NCI-H510A (cell line): Measurements from ENCODE around the gene GLP1R.
A peak's percentile ranks its signal among the peaks of the same experiment; 100 is the strongest.

Experiments
- DNase-seq: peaks from one replicate; lab custom pipeline; 2025; lab: John Stamatoyannopoulos, UW

The GLP1R gene

DNA sequence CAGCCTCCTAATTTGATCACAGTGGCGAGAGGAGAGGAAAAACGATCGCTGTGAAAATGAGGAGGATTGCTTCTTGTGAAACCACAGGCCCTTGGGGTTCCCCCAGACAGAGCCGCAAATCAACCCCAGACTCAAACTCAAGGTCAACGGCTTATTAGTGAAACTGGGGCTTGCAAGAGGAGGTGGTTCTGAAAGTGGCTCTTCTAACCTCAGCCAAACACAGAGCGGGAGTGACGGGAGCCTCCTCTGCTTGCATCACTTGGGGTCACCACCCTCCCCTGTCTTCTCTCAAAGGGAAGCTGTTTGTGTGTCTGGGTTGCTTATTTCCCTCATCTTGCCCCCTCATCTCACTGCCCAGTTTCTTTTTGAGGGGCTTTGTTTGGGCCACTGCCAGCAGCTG is 37.7 kb downstream of the GLP1R start:
- no peak for DNase-seq

DNA sequence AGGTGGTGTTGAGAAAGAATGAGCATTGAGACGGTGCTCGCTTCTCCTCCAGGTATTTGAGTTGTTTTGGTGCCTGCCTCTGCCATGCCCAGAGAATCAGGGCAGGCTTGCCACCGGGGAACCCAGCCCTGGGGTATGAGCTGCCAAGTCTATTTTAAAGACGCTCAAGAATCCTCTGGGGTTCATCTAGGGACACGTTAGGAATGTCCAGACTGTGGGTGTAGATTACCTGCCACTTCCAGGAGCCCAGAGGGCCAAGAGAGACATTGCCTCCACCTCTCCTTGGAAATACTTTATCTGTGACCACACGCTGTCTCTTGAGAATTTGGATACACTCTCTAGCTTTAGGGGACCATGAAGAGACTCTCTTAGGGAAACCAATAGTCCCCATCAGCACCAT is 38.1 kb downstream of the GLP1R start:
- no peak for DNase-seq

DNA sequence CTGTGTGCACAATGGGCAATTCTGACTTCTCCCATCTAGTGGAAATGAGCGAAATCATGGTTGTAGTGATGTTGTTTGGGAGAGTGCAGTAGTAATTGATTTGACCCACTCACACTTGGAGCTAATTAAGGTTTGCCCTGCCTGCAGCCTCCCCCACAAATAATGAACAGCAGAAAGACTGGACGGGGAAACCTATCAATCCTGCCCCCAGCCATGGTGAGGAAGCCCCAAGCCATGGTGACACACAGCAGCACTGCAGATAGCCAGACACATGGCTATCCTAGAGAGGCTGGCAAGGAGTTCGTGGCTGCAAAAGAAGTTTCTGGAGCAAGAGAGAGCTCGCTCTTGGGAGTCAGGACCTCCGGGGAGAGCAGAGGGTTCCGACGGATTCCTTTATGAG is 38.6 kb downstream of the GLP1R start:
- no peak for DNase-seq

DNA sequence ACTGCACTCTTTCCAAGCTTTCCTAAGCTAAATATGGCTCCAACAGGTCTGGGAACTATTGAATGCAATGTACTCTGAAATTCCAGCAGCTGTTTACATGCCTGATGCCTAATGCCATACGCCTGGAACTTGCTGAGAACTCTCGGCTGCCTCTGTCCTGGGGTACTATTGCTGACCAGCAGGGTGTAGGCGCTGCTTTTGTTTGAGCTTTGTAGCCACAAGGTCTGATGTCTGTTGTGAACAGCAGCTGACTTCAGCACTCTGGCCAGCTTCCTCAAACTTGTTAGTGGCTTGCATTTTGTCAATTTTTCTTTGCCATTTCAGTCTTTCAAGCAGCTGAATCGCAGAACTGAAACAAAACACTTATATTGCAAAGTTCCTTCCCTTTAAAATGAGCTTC is 39.8 kb downstream of the GLP1R start:
- no peak for DNase-seq

DNA sequence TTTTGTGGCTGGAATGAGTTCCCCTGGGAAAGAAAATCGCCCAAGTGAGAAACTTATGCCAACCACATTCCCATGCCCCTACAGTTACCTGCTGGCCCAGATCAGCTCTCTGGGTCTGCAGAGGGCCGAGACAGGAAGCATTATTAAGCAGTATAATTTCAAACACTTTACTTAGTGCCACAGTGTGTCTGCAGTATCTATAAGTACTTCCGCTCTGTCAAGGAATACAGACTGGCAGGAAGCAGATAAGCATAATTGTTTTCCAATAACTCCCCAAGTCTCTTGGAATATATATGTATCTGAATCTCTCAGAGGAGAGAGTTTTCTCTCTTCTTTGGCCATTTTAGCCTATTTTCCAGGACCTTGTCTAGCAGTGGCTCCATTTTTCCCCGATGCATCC is 41.5 kb downstream of the GLP1R start:
- DNase-seq = no peak

DNA sequence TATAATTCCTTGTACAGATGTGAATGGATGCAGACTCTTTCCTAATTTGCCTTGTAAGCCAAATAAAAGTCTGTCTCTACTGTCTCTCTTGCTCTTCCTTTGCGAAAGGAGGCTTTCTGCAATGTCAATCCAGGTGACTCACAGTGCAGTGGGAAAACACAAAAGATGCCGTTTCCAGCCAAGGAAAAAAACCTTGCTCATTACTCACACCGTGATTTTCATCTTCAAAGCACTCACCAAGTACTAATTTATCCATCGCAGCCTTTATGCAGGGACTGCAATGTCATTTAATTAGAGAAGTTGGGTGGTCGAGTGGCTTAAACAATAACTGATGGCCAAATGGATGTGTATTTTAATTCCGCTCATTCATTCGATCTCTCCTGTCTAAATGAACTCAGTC is 42.6 kb downstream of the GLP1R start:
- no peak for DNase-seq

DNA sequence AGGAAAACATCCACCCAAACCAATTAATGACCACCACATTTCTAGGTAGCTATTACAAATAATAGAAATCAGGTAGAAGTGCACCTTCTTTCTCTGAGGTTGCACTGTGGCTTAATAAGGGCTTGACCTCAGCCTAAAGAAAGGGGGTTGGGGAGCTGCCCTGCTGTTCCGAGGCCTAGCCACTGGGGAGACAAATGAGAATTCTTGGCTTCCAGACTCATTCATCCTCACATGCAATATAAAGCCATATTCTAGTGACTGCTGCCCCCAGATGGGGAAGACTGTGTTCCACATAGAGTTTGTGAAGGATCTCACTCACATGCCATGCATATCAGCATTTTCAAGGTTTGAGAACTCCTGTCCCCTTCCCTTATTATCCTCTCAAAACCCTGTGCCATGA is 43.5 kb downstream of the GLP1R start:
- DNase-seq = no peak

DNA sequence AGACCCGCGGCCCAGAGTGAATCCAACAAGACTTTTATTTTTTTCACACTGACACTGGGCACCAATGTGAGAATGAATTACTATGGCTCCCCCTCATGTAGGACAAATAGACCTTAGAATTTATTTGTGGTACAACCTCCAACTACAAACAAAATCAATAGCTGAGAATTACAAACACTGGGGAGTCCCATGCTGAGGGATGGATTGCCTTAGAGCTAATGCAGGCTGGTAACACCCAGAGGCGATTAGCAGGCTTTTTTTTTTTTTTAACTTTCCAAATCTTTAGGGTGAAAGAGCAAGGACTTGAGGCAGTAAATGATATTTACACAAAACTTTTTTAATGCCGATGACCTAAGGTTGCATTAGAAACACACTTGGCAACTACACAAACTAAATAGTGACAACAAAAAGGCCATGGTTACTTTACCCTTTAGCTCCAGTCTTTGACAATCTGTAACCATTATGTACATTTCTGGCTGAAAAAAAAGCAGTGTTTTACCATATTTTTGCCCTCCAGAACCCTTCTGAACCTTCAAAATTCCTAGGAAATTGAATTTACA is 44.6 kb downstream of the GLP1R start:
- no peak for DNase-seq

DNA sequence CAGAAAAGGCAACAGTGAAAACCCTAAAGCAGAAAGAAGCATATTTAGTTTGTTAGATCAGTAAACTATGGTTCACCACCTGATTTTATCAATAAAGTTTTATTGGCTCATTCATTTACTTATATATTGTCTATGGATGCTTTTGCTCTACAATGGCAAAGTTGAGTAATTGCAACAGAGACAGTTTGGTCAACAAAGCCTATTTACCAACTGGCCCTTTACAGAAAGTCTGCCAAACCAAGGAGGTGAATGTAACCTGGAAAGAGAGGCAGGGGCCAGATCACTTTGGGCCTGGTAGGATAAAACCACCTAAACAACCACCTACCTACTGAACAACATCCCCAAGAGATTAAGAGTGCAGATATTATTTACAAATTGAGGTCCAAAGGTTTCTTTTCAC is 47.0 kb downstream of the GLP1R start:
- no peak for DNase-seq

DNA sequence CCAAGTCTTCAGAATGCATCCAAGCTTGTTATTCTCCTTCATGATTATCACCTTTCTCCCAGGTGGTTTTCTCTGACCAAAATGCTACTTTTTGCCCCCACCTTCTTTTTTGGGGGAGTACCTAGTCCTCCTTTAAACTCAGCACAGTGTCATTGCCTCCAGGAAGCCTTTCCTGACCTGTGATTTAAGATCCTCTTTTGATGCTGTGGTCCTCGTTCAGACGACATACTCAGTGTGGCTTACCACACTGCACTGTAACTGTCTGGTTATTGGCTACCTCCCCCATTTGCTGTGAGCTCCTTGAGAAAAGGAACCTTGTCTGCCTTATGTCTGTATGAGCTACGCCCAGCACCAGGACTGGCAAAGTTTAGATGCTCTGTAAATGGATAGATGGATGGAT is 51.8 kb downstream of the GLP1R start:
- DNase-seq = no peak

DNA sequence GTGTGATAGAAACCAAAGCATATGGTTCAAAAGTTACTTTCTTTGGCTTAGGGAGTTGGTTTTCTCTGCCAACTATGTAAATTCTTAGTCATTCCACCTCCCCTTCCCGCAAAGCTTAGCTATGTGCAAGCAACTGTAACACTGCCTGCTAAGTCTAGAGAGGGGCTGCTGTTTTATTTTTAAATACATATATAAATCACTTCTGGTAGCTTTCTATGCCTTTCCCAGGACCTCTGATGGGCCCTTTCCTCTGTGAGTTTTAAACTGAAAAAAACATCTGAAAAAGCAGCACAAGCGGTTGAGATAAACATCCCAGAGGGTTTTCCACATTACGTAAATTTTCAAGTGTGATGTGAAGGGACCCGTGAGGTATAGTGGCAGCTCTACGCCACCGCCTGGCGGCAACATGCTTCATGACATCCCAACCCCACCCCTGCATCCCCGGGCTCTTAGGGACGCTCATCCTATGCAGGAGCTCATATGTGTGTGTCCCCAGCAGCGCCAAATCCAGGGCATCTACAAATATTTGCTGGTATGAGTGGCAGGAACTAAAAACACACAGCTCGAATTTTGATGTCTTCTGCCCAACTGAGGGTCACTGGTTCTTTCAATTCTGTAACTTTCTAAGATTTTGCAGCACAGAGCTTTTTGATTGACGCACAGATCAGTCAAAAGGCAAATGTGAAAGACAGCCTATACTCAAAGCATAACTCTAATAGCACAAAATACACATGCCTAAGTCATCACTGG is 53.7 kb downstream of the GLP1R start:
- DNase-seq = no peak

DNA sequence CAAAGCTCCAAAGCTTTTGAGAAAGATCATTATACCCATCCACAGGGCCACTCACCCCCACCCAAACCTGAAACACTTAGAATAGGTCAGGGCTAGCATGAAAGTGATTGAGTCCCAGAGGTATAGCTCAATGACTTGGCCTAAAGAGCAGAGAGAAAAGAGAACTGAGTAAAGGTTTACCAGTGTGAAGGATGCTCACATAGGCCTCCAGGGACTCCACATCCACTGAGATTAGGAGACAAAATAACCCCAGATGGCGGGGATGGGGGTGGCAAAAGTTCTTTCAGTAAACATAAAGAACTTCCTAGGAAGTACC is 54.2 kb downstream of the GLP1R start:
- DNase-seq = no peak

DNA sequence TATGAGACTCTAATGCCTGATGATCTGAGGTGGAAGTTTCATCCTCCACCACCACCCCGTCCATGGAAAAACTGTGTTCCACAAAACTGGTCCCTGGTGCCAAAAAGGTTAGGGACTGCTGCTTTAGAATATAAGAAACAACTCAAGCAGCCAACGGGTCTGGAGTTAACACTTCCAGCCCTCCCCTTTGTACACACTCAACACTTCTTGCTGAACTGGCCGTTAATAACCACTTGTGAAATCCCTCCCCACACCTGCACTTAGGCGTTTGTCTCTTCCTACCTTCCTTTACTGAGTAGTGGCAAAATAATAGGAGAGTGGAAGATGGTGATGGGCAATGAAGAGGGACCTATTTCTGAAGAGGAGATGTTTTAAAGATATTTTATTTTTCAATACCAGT is 55.9 kb downstream of the GLP1R start:
- DNase-seq = peak; percentile 46

DNA sequence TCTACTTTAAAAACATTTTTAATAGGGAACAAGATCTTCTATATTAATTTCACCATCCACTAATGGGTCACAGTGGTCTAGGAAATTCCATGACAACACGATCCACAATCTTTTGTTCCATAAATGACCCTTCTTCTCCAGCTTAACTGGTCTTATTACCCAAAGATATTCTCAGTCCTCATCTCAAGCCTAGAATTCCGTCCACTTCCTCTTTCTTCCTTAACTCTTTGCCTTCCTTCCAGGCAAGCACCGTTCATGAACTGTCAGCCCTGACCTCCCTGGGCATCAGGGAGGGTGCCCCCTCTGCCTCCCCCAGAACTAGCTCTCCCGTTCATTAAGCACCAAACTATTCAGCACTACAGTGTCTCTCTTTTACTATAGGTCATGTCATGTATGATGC is 58.5 kb downstream of the GLP1R start:
- DNase-seq = no peak

DNA sequence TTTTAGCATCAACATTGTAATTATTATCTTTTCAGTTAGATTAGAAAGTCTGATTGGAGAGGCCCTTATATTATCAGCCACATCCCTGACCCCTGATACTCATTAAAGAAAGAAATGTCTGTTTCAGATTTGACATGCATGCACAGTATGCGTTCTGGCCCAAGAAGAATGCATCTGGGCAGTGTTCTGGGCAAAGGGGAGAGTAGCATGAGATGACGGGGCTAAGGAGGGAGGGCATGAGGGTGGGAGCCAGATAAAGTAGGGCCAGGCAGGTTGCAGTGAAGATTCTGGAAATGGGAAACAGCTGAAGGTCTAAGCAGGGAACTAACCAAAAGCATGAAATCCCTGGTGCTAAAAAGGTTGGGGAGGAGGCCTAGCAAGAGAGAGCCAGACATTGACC is 59.1 kb downstream of the GLP1R start:
- DNase-seq = no peak

DNA sequence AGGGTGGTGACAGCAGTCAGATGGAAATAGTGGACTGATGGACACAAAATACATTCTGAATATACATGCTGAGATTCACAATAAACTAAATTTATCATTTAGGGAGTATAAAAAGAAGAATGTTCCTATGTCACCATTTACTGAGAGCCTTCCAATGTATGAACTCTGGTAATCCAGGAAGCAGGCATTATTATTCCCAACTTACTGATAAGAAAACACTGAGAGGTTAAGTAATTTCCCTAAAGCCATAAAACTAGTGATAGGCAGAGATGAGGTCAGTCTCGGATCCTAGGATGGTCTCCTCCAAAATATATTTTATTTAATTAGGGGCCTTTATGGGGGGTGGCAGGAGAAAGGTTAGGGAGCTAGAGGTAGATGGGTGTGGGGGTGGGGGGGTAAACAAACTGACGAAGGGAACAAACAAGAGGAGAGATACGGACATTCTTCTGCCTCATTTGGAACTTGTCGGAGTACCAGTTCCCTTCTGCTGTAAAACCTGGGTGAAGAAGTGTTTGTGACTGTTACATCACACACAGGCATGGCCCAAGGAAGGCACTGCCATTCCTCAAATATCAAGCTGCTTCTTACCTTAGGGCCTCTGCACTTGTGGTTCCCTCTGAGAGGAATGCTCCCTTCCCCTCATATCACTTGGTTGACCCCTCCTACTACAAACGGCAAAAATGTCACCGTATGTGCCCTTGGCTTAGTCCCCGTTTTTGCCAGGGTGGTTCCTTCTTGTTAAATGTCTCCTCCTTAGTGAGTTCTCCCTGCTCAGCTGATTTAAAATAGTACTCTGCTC is 59.7 kb downstream of the GLP1R start:
- no peak for DNase-seq

DNA sequence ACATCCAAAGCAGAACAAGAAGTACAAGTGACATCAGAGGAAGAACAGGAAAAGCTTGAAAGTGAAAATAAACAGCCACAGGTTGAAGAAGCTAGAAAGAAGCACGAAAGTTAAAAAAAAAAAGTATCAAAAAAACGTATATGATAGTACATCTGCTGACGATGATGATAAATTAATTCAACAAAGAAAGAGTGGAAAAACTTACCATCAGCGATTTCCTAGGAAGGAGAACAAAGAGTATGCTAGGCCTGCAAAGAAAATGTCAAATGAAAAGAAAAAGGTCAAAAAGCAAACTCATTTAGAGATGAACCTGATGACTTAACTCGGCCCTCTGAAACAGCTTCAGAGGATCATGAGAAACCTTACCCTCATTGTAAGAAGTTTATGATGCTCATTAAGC is 62.7 kb downstream of the GLP1R start:
- no peak for DNase-seq

DNA sequence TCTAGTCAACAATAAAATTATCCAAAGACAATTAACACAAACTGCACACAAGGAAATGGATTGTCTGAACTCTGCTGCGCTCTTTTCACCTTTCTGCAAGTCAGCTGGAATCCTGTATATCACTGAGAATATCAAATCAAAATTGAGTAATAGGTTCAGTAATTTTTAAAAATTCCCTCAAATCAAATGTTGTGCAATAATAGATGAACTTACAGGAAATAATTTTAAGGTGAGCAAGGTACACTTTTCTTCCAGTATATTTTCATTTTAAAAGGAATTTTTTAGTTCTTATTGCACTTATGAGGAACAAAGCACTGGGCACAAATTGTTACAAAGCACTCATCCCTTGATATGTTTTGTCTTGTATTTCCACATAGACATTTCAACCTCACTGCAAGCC is 65.2 kb downstream of the GLP1R start:
- no peak for DNase-seq

DNA sequence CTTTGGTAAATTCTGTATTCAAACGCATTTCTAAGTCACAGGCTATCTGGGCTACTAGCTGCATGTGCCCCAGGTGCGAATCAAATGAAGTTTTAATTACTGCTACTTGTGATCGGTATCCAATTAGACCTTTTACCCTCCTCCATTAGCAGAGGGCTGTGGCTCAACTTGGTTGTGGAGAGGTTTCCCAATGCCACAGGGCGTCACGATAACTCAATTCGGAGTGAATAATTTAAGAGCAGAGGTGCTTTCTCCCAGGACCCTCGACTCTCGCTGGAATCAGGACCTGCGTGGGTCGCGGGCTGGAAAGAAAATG is 65.8 kb downstream of the GLP1R start:
- DNase-seq = no peak

DNA sequence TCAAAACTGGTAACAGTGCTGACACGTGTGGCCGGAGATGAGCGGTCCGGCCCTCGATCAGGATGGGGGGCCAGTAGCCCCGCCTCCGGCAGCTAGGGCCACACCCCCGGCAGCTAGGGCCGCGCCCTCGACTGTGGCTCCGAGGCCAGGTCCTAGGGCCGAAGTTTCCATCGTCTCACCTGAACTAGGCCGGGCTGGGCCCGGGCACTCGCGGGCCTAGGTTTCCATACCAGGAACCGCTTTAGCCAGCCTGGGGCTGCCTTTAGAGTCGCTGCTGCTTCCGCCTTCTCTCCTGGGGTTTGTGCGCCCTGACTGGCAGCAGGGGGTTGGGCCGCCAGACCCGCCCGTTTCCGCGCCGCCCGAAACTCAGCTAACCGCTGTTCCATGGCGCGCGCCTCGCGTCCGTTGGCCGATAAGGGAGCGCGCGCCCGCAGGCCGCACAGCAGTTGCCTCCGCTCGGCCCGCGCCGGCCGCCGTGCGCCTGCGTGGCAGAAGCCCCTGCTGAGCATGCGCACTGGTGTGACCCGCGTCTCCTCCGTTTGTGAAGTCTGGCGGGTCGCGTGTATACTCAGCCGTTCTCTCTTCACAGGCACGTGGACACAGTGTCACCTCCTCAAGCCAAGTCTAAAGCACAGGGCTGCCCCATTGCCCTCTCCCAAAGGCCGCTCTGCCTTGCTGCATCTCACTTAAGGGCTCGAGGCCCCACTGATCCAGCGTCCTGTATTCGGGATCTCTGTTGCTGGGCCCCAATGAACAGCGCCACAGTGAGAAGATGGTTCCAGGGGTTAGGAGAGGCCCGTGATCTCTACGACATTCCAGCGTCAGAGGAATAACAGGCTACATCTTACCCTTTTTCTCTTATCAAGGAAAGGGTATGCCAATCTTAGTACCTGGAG is 66.4 kb downstream of the GLP1R start, which contains the start of gene SAYSD1:
SAYSD1 (minus strand) TSS at position 483 of the 896 bp plus-strand sequence; CDS start at position 386, 97 bp downstream.
- DNase-seq = peak; percentile 98

DNA sequence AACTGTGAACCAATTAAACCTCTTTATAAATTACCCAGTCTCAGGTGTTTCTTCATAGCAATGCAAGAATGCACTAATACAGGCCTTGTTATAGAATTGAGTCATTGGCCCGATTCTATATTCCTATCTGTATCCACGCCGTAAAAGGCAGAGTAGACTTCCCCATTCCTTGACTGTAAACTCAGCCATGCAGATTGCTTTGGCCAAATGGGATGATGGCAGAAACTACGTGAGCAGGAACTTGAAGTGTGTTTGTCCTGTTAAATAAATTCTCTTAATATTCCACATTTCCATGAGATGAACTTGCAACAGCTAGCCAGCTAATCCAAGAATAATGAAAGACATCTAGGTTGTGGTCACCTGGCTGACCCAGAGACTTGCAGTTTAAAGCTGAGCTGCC is 70.3 kb downstream of the GLP1R start:
- no peak for DNase-seq

DNA sequence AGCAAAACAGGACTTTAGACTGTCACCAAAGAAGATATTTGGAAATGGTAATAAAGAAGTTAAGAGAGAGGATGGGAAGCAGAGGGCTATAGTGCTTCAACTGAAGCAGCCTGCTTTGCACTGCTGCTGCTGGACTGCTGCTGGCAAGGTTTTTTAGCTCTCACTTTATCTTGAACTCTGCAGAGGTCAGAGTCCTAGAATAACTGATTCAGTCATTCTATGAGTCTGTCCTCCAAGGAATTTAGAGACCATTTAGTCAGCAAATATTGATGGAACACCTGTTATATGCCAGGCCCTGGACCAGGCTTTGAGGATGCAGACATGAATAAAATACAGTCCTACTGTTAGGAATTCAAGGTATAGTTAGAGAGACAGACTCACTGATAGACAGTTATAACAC is 75.5 kb downstream of the GLP1R start:
- DNase-seq = no peak

DNA sequence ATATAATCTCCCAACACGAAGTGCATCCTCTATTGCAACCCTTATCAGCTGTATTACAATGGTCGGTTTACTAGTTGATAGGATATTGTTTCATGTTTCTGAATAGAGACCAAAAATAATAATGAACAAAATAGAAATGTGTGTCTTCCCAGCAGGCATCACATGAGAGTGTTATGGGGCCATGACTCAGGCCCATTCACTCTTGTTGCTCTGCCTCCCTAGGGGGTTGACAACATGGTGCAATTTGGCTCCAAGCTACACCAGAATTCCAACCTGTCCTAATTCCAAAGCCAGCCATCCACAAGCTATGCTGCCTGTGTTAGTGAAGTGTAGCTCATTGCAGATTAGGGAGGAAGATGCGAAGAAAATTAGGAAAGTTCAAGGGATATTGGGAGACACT is 79.5 kb downstream of the GLP1R start:
- no peak for DNase-seq
